ENCODE data around the gene XYLT1.

The XYLT1 gene

GRCh38 chr16:17396762-17397498 is 73.8 kb downstream of the XYLT1 start:
- TF ChIP-seq CTCF (IDR thresholded peaks at IDR 0.05; ENCODE audit: insufficient read depth, low read depth, low read length, missing control alignments) = no peak
- no peak overlapping the region for H3K4me3 ChIP-seq (ENCODE audit: low read length)
- DNase-seq (ENCODE audit: low read depth) = no peak

- no peak for TF ChIP-seq CTCF (IDR thresholded peaks at IDR 0.05; ENCODE audit: insufficient read depth, low read depth, low read length, missing control alignments)
- H3K4me3 ChIP-seq (ENCODE audit: low read length) = no peak overlapping the region
- no peak for DNase-seq (ENCODE audit: low read depth)
Measured at GRCh38 chr16:17395849-17396480, 74.8 kb downstream of the XYLT1 start.

- DNase-seq (ENCODE audit: low read depth) = no peak
- TF ChIP-seq CTCF (IDR thresholded peaks at IDR 0.05; ENCODE audit: insufficient read depth, low read depth, low read length, missing control alignments) = no peak
- H3K4me3 ChIP-seq (ENCODE audit: low read length) = no peak overlapping the region
Measured at GRCh38 chr16:17392857-17393692, 77.7 kb downstream of the XYLT1 start.

GRCh38 chr16:17392127-17392856 is 78.5 kb downstream of the XYLT1 start:
- no peak for TF ChIP-seq CTCF (IDR thresholded peaks at IDR 0.05; ENCODE audit: insufficient read depth, low read depth, low read length, missing control alignments)
- DNase-seq (ENCODE audit: low read depth) = no peak
- H3K4me3 ChIP-seq (ENCODE audit: low read length) = no peak overlapping the region

GRCh38 chr16:17391715-17392114 is 79.0 kb downstream of the XYLT1 start:
- DNase-seq (ENCODE audit: low read depth) = no peak
- no peak overlapping the region for H3K4me3 ChIP-seq (ENCODE audit: low read length)
- TF ChIP-seq CTCF (IDR thresholded peaks at IDR 0.05; ENCODE audit: insufficient read depth, low read depth, low read length, missing control alignments) = no peak

GRCh38 chr16:17389384-17389783 is 81.4 kb downstream of the XYLT1 start:
- no peak overlapping the region for H3K4me3 ChIP-seq (ENCODE audit: low read length)
- no peak for TF ChIP-seq CTCF (IDR thresholded peaks at IDR 0.05; ENCODE audit: insufficient read depth, low read depth, low read length, missing control alignments)
- DNase-seq (ENCODE audit: low read depth) = peak; percentile 25
